ENCODE results near the gene SENP2.

The SENP2 gene

DNA sequence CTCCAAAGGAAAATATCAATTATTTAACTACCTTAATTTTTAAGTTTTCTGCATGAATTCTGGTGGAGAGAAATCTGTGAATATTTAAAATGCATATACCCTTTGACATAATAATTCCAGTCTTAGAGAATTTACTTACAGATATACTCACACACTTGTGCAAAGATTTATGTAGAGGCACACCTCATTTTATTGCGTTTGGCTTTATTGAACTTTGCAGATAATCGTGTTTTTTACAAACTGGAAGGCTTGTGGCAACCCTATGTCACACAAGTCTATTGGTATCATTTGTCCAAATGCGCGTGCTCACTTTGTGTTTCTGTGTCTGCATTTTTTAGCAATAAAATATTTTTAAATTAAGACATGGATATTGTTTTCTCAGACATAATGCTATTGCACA lies 81.5 kb downstream of the SENP2 start:
- H3K27me3 ChIP-seq (replicated peaks; ENCODE audit: insufficient read depth, low read length) = no peaks in the 10 kb centered on the region
- no peak overlapping the region for H2AFZ ChIP-seq (ENCODE audit: low read length)
- H3K79me2 ChIP-seq (ENCODE audit: low read length) = no peaks in the 10 kb centered on the region
- no peaks in the 10 kb centered on the region for H3K4me1 ChIP-seq (ENCODE audit: low read length)
- H3K9me2 ChIP-seq (replicated peaks; ENCODE audit: insufficient read depth, low read length) = no peaks in the 10 kb centered on the region
- no peak overlapping the region for H3K27ac ChIP-seq (ENCODE audit: low read length)
- H3K4me3 ChIP-seq (ENCODE audit: low read length) = no peak overlapping the region
- H4K20me1 ChIP-seq (ENCODE audit: insufficient read depth, low read length) = no peaks in the 10 kb centered on the region
- H3F3A ChIP-seq (ENCODE audit: insufficient read depth, low read length) = no peaks in the 10 kb centered on the region
- H3K9ac ChIP-seq (ENCODE audit: low read length) = no peak overlapping the region
- DNase-seq = no peak
- no peaks in the 10 kb centered on the region for H3K9me3 ChIP-seq (replicated peaks; ENCODE audit: insufficient read depth, low read length)
- H3K36me3 ChIP-seq (replicated peaks; ENCODE audit: insufficient read depth, low read length) = no peaks in the 10 kb centered on the region
- no peak for TF ChIP-seq EZH2phosphoT487 (IDR thresholded peaks at IDR 0.05; ENCODE audit: low read length)
- no peak for TF ChIP-seq CTCF (IDR thresholded peaks at IDR 0.05; ENCODE audit: low read length)
- TF ChIP-seq EZH2 (optimal IDR thresholded peaks at IDR 0.05; ENCODE audit: low read depth, low read length) = no peak
- no peak overlapping the region for H3K4me2 ChIP-seq (ENCODE audit: low read depth, low read length)

DNA sequence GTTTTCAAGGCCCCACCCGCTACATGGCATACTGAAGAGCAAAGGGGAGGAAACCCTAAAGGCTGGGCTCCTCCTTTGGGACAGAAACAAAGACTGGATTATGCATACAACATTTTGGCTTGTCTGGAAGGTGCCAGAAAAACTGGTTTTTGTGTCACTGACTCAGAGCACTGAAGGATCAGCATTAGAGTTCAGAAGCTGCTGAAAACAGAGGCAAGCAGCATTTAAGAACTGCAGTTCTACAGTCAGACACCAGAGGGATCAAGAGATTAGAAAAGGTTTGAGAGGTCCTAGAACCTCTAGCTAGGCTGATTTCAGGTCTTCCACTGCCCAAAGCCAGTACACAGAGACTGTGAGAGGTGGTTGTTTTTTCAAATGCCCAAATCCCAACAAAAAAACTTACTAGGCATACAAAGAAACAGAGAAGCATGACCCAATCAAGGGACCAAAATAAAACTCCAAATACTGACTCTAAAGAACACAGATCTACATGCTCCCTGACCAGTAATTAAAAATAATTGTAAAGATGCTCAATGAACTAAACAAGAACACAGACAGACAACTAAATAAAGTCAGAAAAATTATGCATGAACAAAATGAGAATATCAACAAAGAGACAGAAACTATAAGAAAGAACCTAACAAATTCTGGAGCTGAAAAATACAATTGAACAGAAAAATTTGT lies 91.2 kb downstream of the SENP2 start:
- Histone ChIP-seq H3K27ac (ENCODE audit: low read length) (no peak overlapping the region), H3K27me3 (replicated peaks; ENCODE audit: insufficient read depth, low read length) (no peaks in the 10 kb centered on the region), H2AFZ (ENCODE audit: low read length) (no peak overlapping the region), H3K9me2 (replicated peaks; ENCODE audit: insufficient read depth, low read length) (no peaks in the 10 kb centered on the region), H3K79me2 (ENCODE audit: low read length) (no peaks in the 10 kb centered on the region), H3K36me3 (replicated peaks; ENCODE audit: insufficient read depth, low read length) (no peaks in the 10 kb centered on the region), H3K9me3 (replicated peaks; ENCODE audit: insufficient read depth, low read length) (no peaks in the 10 kb centered on the region), H3K4me2 (ENCODE audit: low read depth, low read length) (no peak overlapping the region), H3K4me1 (ENCODE audit: low read length) (no peaks in the 10 kb centered on the region), H4K20me1 (ENCODE audit: insufficient read depth, low read length) (no peaks in the 10 kb centered on the region), H3K9ac (ENCODE audit: low read length) (no peak overlapping the region), H3K4me3 (ENCODE audit: low read length) (no peak overlapping the region), H3F3A (ENCODE audit: insufficient read depth, low read length) (no peaks in the 10 kb centered on the region)
- peak; percentile 76 for DNase-seq
- TF ChIP-seq CTCF (IDR thresholded peaks at IDR 0.05; ENCODE audit: low read length) = peak; percentile 86
- no peak for TF ChIP-seq EZH2 (optimal IDR thresholded peaks at IDR 0.05; ENCODE audit: low read depth, low read length)
- no peak for TF ChIP-seq EZH2phosphoT487 (IDR thresholded peaks at IDR 0.05; ENCODE audit: low read length)

DNA sequence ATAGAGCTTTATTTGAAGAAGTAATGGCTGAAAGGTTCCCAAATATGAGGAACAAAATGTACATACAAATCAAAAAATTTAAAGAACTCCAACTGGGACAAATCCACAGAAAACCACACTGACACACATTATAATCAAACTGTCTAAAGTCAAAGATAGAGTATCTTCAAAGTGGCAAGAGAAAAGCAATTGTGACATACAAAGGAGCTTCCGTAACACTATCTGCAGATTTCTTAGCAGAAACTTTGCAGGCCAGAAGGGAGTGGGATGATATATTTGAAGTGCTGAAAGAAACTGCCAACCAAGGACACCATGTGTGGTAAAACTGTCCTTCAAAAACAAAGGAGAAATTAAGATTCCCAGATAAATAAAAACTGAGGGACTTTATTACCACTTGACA lies 91.9 kb downstream of the SENP2 start:
- Histone ChIP-seq H3K27me3 (replicated peaks; ENCODE audit: insufficient read depth, low read length) (no peaks in the 10 kb centered on the region), H3K9me2 (replicated peaks; ENCODE audit: insufficient read depth, low read length) (no peaks in the 10 kb centered on the region), H3K9ac (ENCODE audit: low read length) (no peak overlapping the region), H3K4me2 (ENCODE audit: low read depth, low read length) (no peak overlapping the region), H3K4me3 (ENCODE audit: low read length) (no peak overlapping the region), H4K20me1 (ENCODE audit: insufficient read depth, low read length) (no peaks in the 10 kb centered on the region), H3K4me1 (ENCODE audit: low read length) (no peaks in the 10 kb centered on the region), H2AFZ (ENCODE audit: low read length) (no peak overlapping the region), H3F3A (ENCODE audit: insufficient read depth, low read length) (no peaks in the 10 kb centered on the region), H3K36me3 (replicated peaks; ENCODE audit: insufficient read depth, low read length) (no peaks in the 10 kb centered on the region), H3K9me3 (replicated peaks; ENCODE audit: insufficient read depth, low read length) (no peaks in the 10 kb centered on the region), H3K79me2 (ENCODE audit: low read length) (no peaks in the 10 kb centered on the region), H3K27ac (ENCODE audit: low read length) (no peak overlapping the region)
- DNase-seq = no peak
- TF ChIP-seq EZH2 (optimal IDR thresholded peaks at IDR 0.05; ENCODE audit: low read depth, low read length) (no peak), EZH2phosphoT487 (IDR thresholded peaks at IDR 0.05; ENCODE audit: low read length) (no peak), CTCF (IDR thresholded peaks at IDR 0.05; ENCODE audit: low read length) (no peak)
